Ascending aorta (tissue), 2 donors: ENCODE results near the gene SRPRA. TPM values are rescaled to one million over a fixed set of nuclear protein-coding genes. Genes with fewer than 3 reads are reported as not detected.
A peak's percentile ranks its signal among the peaks of the same experiment; 100 is the strongest.

Experiments
- DNase-seq, 2 donors: peaks; one replicate each; pipeline ENCODE4 v3.0.0-alpha.2; 2019; ENCODE audit warnings: low spot score in 2 of 2
- H3K27ac ChIP-seq, 2 donors: fragments of 200-600 bp; sonication (generic); one replicate each; pipeline ENCODE4 v1.5.1; 2016 to 2017; ENCODE audit warnings: mild to moderate bottlenecking in 1 of 2
- H3K27me3 ChIP-seq: fragments of 200-600 bp; sonication (generic); one replicate; pipeline ENCODE4 v1.5.1; 2017
- H3K36me3 ChIP-seq, 2 donors: fragments of 200-600 bp; sonication (generic); one replicate each; pipeline ENCODE4 v1.5.1; 2016
- H3K4me1 ChIP-seq, 2 donors: fragments of 200-600 bp; sonication (generic); one replicate each; pipeline ENCODE4 v1.5.1; 2016 to 2017; ENCODE audit warnings: mild to moderate bottlenecking in 1 of 2
- H3K4me3 ChIP-seq, 2 donors: fragments of 200-600 bp; sonication (generic); one replicate each; pipeline ENCODE4 v1.5.1; 2016 to 2017; ENCODE audit warnings: mild to moderate bottlenecking in 1 of 2
- H3K9me3 ChIP-seq, 2 donors: fragments of 200-600 bp; sonication (generic); one replicate each; pipeline ENCODE4 v1.5.1; 2016
- intact Hi-C: fragments of 100-400 bp; cut with DNase I; formaldehyde crosslinking; loops from one replicate; pipeline ENCODE4 v1.15.1; 2023
- total RNA-seq: library from RNA; depleted of rRNA; stranded (reverse); fragments of >200 nt; gene quantifications from one replicate; pipeline ENCODE4 v1.1.0, GENCODE V29; 2016
- TF ChIP-seq, protein P1 (sequence below), 3 experiments: fragments of 200-600 bp in 2 of 3; fragments of 450-650 bp in 1 of 3; sonication (generic) in 2 of 3; IDR thresholded peaks; one replicate each; pipeline ENCODE4 v1.5.1; 2016 to 2019; ENCODE audit warnings: antibody characterized with exemption in 3 of 3, mild to moderate bottlenecking in 1 of 3, moderate library complexity in 1 of 3

SRPRA gene
- total RNA-seq, 1 donor from 2014 or later: 49.7 TPM

DNA sequence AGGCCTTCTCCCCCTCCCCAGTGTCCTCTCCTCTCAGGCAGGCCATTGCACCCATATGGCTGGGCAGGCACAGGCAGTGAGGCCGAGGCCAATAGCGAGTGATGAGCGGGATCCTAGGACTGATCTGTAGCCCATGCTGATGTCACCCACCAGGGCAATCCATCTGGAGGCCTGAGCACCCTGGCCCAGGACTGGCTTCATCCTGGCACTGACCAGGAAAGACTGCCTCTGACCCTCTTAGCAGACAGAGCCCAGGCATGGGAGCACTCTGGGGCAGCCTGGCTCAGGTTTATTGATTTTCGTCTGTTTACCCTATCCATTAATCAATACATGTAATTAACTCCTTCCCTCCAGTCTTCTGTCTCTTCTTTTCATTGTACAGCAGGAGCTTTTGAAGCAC is 9.1 kb upstream of the SRPRA start:
- H3K27ac ChIP-seq: no peak overlapping the region
- no peak for DNase-seq
- no peaks in the 10 kb centered on the region for H3K9me3 ChIP-seq
- H3K27me3 ChIP-seq: no peaks in the 10 kb centered on the region
- intact Hi-C loops: no loop called here
- H3K36me3 ChIP-seq: peaks cover 18 to 25% of the 10 kb centered on the region in 2 donors
- H3K4me3 ChIP-seq: no peak overlapping the region
- TF ChIP-seq, protein P1, sequence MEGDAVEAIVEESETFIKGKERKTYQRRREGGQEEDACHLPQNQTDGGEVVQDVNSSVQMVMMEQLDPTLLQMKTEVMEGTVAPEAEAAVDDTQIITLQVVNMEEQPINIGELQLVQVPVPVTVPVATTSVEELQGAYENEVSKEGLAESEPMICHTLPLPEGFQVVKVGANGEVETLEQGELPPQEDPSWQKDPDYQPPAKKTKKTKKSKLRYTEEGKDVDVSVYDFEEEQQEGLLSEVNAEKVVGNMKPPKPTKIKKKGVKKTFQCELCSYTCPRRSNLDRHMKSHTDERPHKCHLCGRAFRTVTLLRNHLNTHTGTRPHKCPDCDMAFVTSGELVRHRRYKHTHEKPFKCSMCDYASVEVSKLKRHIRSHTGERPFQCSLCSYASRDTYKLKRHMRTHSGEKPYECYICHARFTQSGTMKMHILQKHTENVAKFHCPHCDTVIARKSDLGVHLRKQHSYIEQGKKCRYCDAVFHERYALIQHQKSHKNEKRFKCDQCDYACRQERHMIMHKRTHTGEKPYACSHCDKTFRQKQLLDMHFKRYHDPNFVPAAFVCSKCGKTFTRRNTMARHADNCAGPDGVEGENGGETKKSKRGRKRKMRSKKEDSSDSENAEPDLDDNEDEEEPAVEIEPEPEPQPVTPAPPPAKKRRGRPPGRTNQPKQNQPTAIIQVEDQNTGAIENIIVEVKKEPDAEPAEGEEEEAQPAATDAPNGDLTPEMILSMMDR (IDR thresholded peaks at IDR 0.05): no peak
- H3K4me1 ChIP-seq: peaks cover 0 to 6% of the 10 kb centered on the region in 2 donors

DNA sequence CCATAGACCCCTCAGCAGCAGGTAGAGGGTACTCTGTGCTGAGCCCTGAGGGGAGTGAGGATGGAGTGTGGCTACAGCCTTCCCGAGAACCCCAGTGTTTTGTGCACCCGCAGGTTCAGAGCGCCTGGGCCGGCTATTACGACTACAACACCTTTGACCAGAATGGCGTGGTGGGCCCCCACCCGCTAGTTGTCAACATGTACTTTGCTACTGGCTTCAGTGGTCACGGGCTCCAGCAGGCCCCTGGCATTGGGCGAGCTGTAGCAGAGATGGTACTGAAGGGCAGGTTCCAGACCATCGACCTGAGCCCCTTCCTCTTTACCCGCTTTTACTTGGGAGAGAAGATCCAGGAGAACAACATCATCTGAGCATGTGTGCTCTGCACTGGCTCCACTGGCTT is 8.6 kb upstream of the SRPRA start:
- peaks cover 0 to 6% of the 10 kb centered on the region in 2 donors for H3K4me1 ChIP-seq
- no peak overlapping the region for H3K4me3 ChIP-seq
- no peak for DNase-seq
- H3K27ac ChIP-seq: no peak overlapping the region
- H3K9me3 ChIP-seq: no peaks in the 10 kb centered on the region
- intact Hi-C loops: no loop called here
- H3K27me3 ChIP-seq: no peaks in the 10 kb centered on the region
- peaks cover 18 to 26% of the 10 kb centered on the region in 2 donors for H3K36me3 ChIP-seq
- TF ChIP-seq, protein P1 (IDR thresholded peaks at IDR 0.05): no peak

GRCh38 chr11:126268361-126268707 is 361 bp downstream of the SRPRA start:
- Histone ChIP-seq H3K4me1 (peaks cover 0 to 13% of the 10 kb centered on the region in 2 donors), H3K36me3 (peaks cover 39 to 46% of the 10 kb centered on the region in 2 donors), H3K27me3 (no peaks in the 10 kb centered on the region), H3K9me3 (no peaks in the 10 kb centered on the region), H3K4me3 (peak overlapping the region; percentile 81 to 93), H3K27ac (peak overlapping the region; percentile 90 to 91)
- intact Hi-C loops: loop anchor here (1.0 to 10.0 kb wide), 8 partner anchors 36 to 1156 kb away; partner anchors contain the start of genes CDON, CHEK1, DCPS and FAM118B
- no peak for DNase-seq
- TF ChIP-seq, protein P1 (IDR thresholded peaks at IDR 0.05): no peak

DNA sequence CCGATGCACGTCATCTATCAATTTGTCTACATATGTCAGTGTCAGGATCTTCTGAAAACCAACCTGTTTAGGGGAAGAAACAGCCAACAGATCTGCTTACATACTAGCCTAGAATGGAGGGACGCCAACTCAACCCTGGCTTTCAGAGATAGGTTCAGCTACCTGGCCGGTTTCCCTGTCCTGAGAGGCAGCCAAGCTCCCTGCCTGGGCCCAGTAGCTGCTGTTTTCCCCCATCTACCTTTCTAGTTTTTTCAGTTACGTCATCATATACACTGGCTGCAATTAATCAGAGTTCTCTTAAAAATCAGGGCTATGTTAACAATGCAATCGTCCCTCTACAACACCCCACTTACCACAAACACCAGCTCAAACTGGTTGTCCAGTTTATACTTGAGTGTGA is 1.0 kb downstream of the SRPRA start:
- Histone ChIP-seq H3K9me3 (no peaks in the 10 kb centered on the region), H3K27ac (peak overlapping the region; percentile 90 to 91), H3K27me3 (no peaks in the 10 kb centered on the region), H3K4me1 (peaks cover 0 to 13% of the 10 kb centered on the region in 2 donors), H3K36me3 (peaks cover 44 to 47% of the 10 kb centered on the region in 2 donors), H3K4me3 (peak overlapping the region; percentile 81 to 93)
- intact Hi-C loops: loop anchor here (1.0 to 10.0 kb wide), 8 partner anchors 37 to 1155 kb away; partner anchors contain the start of genes CDON, CHEK1, DCPS and FAM118B
- no peak for DNase-seq
- TF ChIP-seq, protein P1 (IDR thresholded peaks at IDR 0.05): no peak

DNA sequence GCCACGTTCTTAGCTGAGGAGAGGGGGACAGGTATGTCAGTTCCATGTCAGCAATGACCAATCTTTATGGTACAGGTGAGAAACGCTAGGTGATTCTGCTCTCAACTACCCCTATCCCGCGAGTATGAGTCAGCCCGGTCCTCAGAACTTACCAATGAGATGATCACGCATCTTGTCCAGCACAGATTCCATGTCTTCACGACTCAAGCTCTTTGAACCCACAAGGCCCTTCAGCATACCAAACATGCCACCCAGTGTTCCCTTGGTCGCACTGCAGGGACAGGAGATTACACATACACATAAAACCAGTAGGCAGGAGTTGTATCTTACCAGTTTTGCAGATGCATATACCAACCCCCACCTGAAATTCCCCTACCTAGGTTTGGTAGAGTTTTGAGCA is 2.9 kb downstream of the SRPRA start:
- intact Hi-C loops: loop anchor here (5.0 to 10.0 kb wide), 4 partner anchors 91 to 1154 kb away; partner anchors contain the start of genes CHEK1, HYLS1, ST3GAL4 and TMEM218
- no peak for DNase-seq

More for the DNA sequence above, 2.9 kb downstream of the SRPRA start:
- Histone ChIP-seq H3K9me3 (no peaks in the 10 kb centered on the region), H3K27ac (no peak overlapping the region), H3K4me1 (peaks cover 0 to 13% of the 10 kb centered on the region in 2 donors), H3K27me3 (no peaks in the 10 kb centered on the region), H3K4me3 (no peak overlapping the region), H3K36me3 (peaks cover 49 to 59% of the 10 kb centered on the region in 2 donors)
- TF ChIP-seq, protein P1 (IDR thresholded peaks at IDR 0.05): no peak
